HG02571 (cell line): ENCODE results near the gene NFAM1.

Experiments used
- ATAC-seq: cut with Tn5 transposase; IDR thresholded peaks from one replicate; pipeline ENCODE4 v1.9.1; 2021; ENCODE audit warnings: mild to moderate bottlenecking, moderate library complexity; ENCODE audit not compliant: unreplicated experiment

NFAM1 gene

DNA sequence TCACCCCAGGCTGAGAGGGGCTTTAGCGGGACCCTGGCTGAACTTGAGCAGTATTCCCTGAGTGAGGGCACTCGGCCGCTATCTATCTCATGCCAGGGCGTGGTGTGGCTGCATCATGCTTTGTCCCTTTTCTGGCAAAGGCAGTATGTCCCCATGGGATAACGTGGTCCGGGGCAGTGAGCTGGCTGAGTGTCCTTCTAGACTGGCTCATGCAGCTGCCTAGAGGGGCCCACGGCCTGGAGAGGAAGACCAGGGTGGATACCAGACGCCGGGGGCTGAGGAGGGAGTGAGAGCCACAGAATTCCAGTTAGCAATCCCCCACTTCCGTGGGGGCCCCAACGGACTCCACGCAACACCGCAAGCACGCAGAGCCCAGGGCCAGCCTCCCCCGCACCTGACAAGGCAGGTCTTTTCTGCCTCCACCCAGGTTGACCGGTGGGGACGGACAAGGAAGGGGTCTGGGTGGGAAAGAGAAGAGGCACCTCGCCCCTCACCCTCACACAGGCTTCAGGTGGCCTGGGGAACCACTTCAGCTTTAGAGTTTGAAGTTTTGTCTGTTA, 15.5 kb downstream of the NFAM1 start:
- ATAC-seq = no peak

DNA sequence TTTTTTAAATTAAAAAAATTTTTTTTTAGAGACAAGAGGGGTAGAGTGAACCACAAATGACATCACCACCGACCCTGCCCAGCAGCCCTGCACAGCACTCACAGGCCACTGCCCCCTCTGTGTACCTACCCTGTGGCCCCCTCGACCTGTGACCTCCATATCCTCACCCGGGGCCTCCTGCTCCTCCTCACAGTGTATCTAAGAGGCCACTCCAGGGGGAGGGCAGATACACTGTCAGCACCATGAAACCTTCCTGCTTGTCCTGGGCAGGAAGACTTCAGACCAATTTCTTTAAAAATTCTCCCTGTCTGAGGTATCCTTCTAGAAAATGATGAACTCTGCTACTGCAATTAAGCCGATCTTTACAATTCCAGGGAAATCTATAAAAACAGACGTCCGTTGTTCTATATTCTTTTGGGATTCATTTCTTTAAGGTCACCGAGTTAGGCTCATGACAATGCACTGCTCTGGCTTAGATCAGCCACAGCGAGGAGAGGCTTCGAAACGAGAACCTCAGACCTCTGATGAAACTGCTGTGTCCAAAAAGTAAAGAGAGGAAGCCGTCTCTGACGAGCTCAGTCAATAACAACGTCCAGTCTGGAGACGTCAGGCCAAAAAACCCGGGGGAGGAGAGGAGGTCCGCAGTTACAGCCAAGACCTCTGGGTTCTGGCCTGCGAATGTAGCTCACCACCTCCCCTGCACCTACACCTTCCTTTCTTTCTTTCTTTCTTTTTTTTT, 17.5 kb downstream of the NFAM1 start:
- ATAC-seq = no peak

DNA sequence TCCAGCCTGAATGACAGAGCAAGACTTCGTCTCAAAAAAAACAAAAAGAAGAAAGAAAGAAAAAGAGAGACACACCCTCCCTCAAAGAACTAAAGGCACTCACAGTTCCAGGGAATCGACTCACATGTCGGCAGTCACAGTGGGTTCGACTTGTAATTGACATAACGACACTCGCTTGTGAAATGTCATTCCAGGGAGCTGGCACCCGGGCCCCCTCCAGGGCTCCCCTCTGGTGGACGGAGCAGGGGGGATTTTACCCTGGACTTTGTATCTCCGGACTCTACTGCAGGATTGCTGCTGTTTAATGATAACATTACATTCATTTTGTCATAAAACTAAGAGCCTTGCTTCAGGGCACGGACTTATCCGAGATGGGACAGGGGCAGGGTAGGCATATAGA, 18.2 kb downstream of the NFAM1 start:
- ATAC-seq = no peak

DNA sequence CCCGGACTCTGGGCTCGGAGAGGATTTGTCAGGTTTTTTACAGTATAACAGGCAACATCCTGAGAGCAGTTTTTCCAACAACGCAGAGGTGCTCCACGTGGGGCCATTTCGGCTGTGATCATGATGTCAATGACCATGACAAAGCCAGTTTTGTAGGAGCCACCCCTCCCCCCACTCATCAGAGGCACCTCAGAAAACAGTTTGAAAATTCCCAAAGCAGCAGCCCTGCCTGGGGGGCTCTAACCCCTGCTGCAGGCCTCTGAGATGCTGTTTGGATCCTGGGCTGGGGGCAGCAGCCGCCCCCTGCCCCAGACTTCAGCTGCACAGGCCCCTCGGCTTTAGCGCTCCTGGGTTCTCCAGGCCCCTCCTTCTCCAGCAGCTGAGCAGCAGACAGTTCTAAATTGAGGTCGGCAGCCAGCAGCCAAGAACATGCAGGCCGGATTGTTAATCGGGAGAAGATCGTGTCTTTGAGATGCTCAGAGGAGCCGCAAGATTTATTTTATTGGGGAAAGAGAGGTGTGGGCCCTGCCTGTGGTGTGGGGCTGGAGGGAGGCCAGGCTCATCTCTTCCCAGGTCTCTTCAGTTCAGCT, 19.4 kb downstream of the NFAM1 start:
- no peak for ATAC-seq

DNA sequence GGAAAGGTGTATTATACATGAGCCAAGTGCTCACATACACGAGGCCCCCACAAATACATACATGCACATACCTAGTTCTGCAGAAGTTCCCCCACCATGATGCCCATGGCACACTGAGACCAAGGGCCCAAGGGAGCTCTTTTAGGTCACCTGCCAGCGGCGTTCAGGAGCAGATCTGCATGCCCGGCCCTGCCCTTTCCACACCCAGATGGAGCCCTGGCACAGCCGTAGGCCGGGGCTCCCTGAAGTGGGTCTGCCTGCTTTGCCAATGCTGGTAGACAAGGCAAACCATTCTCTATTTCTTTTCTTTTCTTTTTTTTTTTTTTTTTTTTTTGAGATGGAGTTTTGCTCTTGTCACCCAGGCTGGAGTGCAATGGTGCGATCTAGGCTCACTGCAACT, 21.5 kb downstream of the NFAM1 start:
- no peak for ATAC-seq

DNA sequence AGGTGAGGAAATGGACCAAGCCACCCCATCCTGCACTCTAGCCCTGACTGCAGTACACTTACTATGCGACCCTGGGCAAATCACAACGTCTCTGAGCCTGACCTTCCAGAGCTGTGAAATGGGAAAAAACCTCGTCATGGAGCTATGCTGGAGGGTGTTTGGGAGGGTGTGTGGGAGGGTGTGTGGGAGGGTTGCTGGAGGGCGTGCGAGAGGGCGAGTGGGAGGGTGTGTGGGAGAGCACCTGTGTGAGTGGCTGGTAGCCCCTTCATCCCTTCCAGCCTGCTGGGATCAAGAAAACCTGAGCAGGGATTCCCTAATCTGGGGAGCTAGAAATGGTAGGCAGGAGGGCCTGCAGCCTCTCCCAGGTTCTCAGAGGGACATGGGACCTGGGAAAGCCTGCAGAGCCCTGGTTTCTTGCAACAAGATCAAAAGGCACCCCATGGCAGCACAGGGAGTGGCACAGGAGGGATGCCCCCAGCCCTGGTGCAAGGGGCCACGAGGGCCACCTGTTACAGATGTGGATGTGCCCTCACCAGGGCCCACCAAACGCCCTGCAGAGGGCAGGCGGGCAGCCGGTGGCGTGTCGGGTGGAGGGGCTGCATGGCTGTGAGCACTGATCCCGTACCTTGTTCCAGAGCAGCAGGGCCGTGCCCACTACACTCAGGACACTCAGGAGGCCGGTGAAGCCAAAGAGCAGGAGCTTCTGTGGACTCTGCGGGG, 23.2 kb downstream of the NFAM1 start:
- ATAC-seq = no peak

DNA sequence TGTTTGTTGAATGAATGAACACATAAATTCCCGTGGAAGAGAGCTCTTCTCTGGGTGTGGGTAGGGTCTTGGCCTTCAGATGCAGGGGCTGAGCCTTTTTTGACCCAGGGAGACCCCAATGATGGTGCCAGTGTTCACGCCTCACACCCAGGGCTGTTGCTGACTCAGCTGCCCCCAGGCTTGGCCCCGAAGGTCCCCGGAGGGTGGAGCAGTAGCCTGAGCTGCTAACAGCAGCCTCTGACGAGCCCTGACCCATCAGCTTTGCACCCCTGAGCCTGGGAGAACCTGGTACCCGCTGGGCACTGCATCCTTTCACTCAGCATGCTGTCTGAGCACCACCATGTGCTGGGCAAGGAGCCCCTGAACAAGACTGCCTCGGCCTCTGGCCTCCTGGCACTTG, 23.9 kb downstream of the NFAM1 start:
- ATAC-seq = no peak

DNA sequence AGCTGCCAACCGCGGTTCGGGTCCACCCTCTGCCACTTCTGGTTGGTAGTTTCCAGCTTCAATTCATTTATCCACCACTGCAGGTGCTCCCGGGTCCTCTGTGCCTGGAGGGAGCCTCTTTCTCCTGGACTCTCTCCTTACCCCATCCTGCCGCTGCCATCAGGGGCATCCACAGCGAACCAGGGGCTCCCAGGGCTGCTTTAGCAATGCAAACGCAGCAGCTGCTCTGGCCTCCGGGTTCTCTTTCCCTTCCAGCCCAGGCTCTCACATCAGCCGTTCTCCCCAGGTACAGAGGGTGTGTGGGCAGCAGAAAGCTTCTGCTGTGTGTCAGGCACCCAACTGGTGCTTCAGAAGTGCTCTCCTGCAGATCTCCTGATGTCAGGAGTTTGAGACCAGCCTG, 27.9 kb downstream of the NFAM1 start:
- no peak for ATAC-seq

DNA sequence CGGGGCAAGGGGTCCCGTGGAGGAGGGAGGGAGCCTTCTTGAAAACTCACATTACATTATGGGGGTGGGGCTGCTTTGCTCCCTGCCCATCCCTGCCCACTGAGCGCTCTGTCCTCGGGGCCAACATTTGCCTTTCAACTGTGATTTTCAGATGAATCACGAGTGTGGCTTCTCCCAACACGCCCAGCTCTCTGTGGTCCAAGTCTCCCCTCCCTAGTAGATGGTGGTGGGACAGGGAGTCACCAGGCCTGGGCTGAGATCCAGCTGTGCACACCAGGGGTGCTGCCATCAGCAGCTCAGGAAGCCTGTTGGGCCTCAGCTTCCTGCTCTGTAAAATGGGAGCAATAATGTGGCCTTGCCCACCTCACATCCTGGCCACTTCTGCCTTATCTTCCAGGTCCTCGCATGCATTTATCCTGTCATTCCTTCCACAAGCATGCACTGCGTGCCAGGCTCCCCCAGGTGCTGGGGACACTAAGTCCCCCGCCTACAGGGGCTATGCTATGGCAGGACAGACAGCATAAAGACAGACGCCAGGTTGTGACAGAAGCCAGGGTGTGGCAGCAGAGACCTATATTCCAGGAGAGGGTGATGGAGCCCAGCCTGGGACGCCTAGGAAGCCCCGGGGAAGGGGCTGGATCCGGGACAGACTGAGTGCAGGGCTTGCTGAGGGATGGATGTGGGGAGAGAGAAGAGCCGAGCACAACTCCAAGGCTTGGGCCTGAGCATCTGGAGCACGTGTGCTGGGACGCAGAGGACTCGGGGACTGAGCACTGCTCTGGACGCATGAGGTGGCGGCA, 30.5 kb downstream of the NFAM1 start:
- no peak for ATAC-seq

DNA sequence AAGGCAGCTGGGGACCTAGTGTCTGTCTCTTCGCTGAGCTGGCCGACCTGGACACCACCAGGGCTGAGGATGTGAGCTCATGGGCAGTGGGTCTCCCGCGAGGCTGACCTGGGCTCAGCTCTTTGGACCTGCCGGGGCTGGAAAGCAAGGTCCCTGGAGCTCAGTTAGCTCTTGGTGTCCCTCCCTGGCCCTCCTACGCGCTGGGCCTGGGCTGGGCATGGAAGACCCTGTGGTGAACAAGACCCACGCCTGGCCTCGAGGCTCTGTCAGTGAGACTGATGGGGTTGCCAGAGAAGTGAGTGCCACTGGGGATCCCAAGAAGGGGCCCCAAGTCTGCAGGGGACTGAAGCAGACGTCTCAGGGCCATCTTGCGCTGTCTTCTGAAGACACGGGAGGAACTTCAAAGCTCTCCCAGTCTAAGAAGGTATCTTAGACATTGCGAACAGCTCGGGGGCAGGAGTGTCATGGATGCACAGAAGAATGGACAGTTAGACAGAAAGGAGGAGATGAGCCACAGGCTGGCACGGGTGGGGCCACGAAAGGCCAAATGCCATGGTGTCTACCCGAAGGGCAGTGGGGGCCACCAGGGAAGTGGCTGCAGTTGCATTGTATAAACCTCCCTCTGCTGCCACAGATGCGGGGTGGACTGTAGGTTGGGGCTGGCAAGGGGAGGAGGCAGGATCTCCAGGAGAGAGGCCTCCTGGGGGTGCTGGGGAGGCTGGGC, 31.2 kb downstream of the NFAM1 start:
- no peak for ATAC-seq

DNA sequence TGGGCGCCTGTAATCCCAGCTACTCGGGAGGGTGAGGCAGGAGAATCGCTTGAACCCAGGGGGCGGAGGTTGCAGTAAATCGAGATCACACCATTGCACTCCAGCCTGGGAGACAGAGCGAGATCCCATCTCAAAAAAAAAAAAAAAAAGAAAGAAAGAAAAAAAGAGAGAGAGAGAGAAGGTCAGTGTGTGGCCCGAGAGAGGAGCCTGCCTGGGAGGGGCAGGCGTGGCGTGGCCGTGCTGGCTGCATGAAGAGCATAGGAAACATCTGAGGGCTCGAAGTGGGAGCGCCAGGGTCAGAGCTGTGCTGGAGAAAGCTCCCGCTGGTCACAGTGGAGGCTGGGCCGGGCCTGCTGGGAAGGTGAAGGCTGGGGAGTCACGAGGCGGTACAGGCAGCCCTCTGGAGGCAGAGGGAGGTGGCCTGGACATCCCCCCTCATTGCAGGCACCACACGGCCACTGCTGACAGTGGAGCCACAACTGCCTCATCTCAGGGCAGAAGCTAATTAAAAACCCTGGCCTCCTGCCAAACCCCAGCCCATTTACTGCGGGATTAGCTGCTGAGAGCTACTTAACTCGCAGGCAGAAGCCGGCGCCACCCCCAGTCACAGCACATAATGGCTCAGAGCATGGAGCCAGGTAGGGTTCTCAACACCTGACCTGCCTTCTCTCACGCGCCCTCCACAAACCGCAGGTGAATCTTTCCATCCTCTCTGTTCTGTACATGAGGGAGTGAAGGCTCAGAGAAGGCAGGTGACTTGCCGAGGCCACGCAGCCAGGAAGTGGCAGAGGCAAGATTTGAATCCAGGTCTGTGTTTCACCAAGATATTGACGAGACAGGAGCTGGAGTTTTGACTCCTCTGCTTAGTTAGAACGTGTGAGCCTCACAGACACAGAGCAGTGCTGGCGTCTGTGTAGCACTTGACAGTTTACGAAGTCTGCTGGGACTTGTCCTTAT, 32.6 kb downstream of the NFAM1 start:
- no peak for ATAC-seq

DNA sequence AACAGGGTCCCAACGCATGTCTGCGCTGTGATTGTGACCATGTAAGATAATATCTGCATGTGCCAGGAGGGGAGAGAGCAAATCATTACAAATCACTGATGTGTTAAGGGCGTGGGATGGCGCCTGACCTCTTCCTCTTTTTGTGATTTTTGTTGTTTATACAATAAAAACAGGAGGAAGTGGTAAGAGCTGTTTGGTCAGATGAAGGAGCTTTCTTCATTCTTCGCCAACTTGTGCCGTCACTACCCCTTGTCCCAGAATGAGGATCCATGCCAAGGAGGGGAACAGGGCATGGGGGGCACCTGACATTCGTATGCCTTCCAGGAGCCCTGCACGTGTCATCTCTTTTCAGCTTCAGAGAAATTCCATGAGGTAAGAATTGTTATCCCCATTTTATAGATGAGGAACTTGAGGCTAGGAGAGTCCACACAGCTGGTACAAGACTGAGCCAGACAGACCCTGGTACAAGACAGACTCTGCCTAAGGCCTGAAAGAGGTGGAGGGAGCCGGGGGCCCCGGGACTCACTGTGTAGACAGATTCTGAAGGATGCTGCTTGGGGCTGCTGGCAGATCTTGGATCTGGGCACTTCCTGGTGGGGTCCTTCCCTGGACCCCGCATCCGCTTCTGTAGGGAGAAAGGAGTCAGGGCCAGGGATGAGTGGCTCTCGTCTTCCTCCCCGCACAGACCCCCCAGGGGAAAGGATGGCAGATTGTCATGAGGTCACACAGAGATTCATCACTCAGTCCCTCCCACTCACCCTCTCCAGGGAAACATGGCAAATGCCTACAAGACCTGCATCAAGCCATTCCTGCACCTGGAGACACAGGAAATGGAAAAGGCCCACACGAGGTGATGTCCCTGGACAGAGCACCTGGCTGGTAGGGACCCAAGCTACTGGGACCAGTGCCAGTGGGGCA, 34.6 kb downstream of the NFAM1 start:
- ATAC-seq = no peak

DNA sequence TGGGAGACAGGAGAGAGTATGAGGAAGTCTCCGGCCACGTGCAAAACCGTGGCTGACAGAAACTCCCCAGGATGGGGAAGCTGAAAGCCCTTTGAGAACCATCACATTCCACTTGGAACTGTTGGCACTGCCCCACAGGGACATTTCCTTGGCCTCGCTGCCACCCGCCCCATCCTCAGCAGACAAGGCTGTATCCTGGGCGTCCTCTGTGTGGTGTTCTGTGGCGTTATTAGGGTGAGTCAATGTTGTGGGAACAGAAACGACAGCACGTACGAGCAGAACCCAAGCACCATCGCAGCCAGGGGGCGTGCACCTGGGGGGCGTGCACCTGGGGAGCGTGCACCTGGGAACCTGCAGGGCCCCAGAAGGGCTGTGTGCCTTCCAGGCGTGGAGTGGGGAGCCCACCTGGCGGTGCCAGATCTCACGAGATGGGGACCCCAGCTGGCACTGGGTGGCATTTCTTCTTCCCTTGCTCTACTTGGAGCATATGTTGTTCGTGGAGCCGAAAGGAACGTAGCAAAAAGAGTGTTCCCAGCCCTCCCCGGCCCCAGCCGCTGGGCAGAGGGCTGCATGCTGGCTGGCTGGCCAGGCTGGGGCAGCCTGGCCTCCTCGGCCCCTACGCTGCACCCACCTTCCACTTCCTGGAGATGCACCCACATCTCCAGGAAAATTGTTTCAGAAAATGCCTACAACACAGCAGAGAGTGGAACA, 35.4 kb downstream of the NFAM1 start:
- ATAC-seq = no peak

DNA sequence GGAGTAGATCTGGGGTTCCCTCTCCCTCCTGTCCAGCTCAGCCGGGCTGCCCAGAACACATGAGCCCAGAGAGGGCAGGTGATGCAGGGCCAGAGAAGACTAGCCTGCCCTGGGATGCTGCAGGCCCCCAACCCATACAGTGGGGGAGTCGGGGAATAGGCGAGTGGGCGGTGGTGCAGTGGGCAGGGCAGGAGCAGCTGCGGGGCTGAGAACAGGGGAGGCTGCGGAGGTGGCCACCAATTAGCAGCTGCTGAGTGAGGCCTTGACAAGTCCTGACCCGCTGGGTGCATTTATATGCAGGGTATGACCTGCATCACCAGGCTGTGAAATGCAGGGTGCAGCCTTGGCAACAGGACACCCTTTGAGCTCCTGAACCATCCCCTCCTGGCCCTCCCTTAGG, 43.1 kb downstream of the NFAM1 start:
- no peak for ATAC-seq

DNA sequence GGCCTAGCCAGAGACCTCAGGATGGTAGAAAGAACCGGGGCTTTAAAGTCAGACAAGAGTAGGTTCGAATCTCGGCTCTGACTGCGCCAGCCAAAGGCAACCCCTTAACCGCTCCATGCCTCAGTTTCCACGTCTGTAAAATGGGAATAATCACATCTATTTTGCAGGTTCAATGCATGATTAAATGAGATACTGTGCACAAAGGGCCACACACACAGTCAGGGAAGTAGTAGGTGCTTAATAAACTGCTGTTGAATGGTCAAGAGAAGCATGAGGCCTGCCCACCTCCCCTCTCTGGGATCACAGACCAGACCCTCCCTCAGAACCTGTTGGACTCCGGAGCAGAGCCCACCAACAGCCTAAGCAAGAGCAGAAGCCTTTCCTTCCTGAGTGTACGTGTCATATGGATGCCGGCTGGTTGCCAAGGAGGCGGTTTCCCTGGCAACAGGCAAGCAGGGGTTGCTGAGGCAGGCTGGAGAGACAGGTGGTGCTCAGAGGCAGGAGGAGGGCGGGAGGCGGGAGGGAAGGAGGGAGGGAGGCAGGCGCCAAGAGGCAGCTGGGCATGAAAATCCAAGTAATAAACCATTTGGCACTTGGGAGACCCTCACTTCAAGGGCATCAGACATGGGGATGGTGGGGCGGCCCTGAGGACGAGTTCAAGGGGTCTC, 43.9 kb downstream of the NFAM1 start:
- ATAC-seq = no peak

DNA sequence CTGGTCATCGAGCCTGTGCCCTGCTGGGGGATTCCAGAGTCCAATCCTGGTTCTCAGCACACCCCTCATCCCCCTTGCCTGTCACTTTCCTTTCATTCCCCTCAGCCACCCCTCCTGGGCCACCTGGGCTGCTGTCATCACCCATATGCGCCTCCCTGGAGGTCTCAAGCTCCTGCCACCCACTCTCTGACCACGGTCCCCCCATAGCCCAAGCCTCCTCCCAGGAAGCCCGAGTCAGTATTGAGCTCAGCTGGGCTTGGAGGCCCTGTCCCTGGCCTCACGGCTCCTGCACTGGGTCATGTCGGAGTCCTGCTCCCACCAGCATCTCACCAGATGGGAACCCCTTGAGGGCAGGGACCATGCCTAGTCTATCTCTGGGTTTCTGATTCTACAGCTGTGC, 44.6 kb downstream of the NFAM1 start:
- ATAC-seq = no peak

DNA sequence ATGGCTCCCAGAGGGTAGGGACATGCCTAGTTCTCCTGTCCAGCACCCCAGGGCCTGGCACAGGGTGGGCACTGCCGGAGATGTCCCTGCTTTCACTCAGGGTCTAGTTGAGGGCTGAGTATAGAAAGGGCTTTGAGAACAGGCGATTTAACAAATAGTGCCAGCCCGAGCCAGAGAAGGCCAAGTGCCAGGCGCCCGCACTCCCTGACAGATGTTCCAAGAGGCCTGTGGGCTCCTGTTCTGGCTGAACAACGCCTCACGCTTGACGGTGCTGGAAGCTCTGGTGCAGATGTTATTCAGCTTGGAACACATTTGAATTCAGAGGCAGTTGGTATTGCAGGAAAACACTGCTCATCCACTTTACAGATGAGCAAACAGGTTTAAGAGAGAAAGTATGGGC, 46.5 kb downstream of the NFAM1 start:
- ATAC-seq = no peak
